Lung (tissue), 12 donors: ENCODE results near the gene KCNH8. TPM values are rescaled to one million over a fixed set of nuclear protein-coding genes. Genes with fewer than 3 reads are reported as not detected.

Experiments used
- ATAC-seq: fragments of 200-7000 bp; cut with Tn5 transposase; one replicate; pipeline ENCODE4 v1.9.1; 2020; ENCODE audit warnings: moderate number of reproducible peaks; ENCODE audit not compliant: insufficient read depth, low FRiP score
- DNase-seq, 3 donors: peaks; one replicate each; pipeline ENCODE4 v3.0.0-alpha.2; 2013 to 2017
- H3K27ac ChIP-seq, 2 donors: one replicate each; pipeline ENCODE4 v1.5.1; 2013; ENCODE audit warnings: mild to moderate bottlenecking in 2 of 2, moderate library complexity in 2 of 2, control low read depth in 1 of 2, inconsistent platforms in 1 of 2, low read depth in 1 of 2, low read length in 1 of 2
- H3K27me3 ChIP-seq, 3 donors: one replicate each; pipeline ENCODE4 v1.5.1; 2013; ENCODE audit warnings: low read length in 2 of 3; ENCODE audit not compliant: control insufficient read depth in 3 of 3, insufficient read depth in 3 of 3
- H3K36me3 ChIP-seq, 4 donors: one replicate each; pipeline ENCODE4 v1.5.1; 2013; ENCODE audit warnings: low read length in 4 of 4, mild to moderate bottlenecking in 1 of 4, moderate library complexity in 1 of 4; ENCODE audit not compliant: control insufficient read depth in 4 of 4, insufficient read depth in 4 of 4
- H3K4me1 ChIP-seq, 5 donors: one replicate each; pipeline ENCODE4 v1.5.1; 2013; ENCODE audit warnings: low read length in 5 of 5, mild to moderate bottlenecking in 2 of 5, moderate library complexity in 1 of 5; ENCODE audit not compliant: control insufficient read depth in 5 of 5, insufficient read depth in 5 of 5
- H3K4me3 ChIP-seq: one replicate; pipeline ENCODE4 v1.5.1; 2013; ENCODE audit warnings: mild to moderate bottlenecking, control low read depth, moderate library complexity
- H3K9ac ChIP-seq, 2 donors: one replicate each; pipeline ENCODE4 v1.5.1; 2013; ENCODE audit warnings: low read length in 2 of 2, control low read depth in 1 of 2; ENCODE audit not compliant: insufficient read depth in 1 of 2
- H3K9me3 ChIP-seq, 4 donors: one replicate each; pipeline ENCODE4 v1.5.1; 2013; ENCODE audit warnings: low read length in 3 of 4, mild to moderate bottlenecking in 1 of 4, moderate library complexity in 1 of 4; ENCODE audit not compliant: control insufficient read depth in 4 of 4, insufficient read depth in 3 of 4
- CTCF ChIP-seq: IDR thresholded peaks from 2 replicates; pipeline ENCODE4 v1.5.1; 2012; ENCODE audit warnings: mild to moderate bottlenecking; ENCODE audit errors: control extremely low read depth, extremely low read depth
- WGBS, 2 donors: extraction: QIAGEN DNeasy Blood & Tissue Kit; methylation state at CpG; one replicate each; pipeline ENCODE4 v1.1.7; 2013; 5-methylcytosine and 5-hydroxymethylcytosine counted together
- polyA plus RNA-seq, 2 donors: library from polyadenylated mRNA; stranded (reverse); fragments of 200-250 nt; gene quantifications; one replicate each; pipeline ENCODE4 v1.2.1, GENCODE V29; 2013
- total RNA-seq, 2 donors: library from RNA; depleted of rRNA in 1 of 2; stranded (reverse); fragments of >200 nt in 1 of 2; gene quantifications; one replicate each; pipeline ENCODE4 v1.2.1, GENCODE V29; 2014 to 2021
- donor health status: control.
- donor health status: control.
- donor health status: Bipolar disorder and iron deficiency.
- donor health status: healthy.
- donor health status: DM: yes; HTN: yes; CAD: no.

Gene KCNH8
- total and polyA plus RNA-seq, 4 donors: 0.06 to 0.94 (median 0.15) TPM

GRCh38 chr3:19202303-19202702 is 54.0 kb downstream of the KCNH8 start:
- Histone ChIP-seq H3K4me1 (no peaks in the 10 kb centered on the region), H3K4me3 (no peak overlapping the region), H3K27ac (no peak overlapping the region), H3K36me3 (no peaks in the 10 kb centered on the region), H3K27me3 (no peaks in the 10 kb centered on the region), H3K9me3 (no peaks in the 10 kb centered on the region), H3K9ac (no peak overlapping the region)
- no peak for TF ChIP-seq CTCF
- WGBS, 2 donors: 86 to 93% methylated on average over 2 of the region's 2 CpGs
- no peak for ATAC-seq
- DNase-seq: no peak

DNA sequence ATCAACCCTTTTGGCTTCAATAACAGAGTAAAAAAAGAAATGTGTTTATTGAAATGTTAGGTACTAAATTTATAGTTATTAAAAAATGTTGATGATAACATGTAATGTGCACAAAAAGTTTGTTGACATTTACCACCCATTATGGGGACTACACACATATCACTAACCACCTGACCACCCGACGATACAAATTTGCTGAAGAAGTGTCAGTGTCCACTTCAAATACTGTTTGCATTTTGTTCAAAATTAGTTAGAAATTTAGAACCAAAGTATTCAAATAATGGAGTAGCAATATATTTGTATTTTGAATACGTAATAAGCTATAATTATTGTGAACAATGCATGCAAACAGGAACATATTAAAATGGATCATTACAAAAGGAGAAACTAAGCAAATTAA is 54.4 kb downstream of the KCNH8 start:
- Histone ChIP-seq H3K4me1 (no peaks in the 10 kb centered on the region), H3K9ac (no peak overlapping the region), H3K9me3 (no peaks in the 10 kb centered on the region), H3K36me3 (no peaks in the 10 kb centered on the region), H3K27me3 (no peaks in the 10 kb centered on the region), H3K27ac (no peak overlapping the region), H3K4me3 (no peak overlapping the region)
- WGBS, 2 donors: 93 to 95% methylated on average over 3 of the region's 3 CpGs
- DNase-seq (no peak), ATAC-seq (no peak)
- TF ChIP-seq CTCF: no peak

DNA sequence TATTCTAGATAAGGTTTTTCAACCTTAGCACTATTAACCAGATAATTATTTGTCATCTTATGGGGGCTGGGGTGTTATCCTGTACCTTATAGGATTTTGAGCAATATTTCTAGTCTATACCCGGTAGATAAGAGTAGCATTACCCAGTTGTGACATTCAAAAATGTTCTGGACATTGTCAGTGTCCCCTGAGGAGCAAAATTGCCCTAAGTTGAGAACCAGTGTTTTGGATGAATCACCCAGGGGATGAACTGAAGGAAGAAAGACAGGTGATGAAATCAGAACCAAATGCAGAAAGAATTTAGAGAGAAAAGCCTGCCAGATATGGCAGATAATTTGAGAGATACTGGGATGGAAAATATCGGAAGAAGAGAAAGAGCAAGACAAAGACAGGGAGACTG is 58.2 kb downstream of the KCNH8 start:
- no peaks in the 10 kb centered on the region for H3K36me3 ChIP-seq
- WGBS, 2 donors: 86 to 88% methylated on average over 2 of the region's 2 CpGs
- no peak overlapping the region for H3K4me3 ChIP-seq
- H3K9me3 ChIP-seq: no peaks in the 10 kb centered on the region
- H3K27ac ChIP-seq: no peak overlapping the region
- no peaks in the 10 kb centered on the region for H3K4me1 ChIP-seq
- no peak for ATAC-seq
- no peak overlapping the region for H3K9ac ChIP-seq
- no peaks in the 10 kb centered on the region for H3K27me3 ChIP-seq
- TF ChIP-seq CTCF: no peak
- DNase-seq: no peak

DNA sequence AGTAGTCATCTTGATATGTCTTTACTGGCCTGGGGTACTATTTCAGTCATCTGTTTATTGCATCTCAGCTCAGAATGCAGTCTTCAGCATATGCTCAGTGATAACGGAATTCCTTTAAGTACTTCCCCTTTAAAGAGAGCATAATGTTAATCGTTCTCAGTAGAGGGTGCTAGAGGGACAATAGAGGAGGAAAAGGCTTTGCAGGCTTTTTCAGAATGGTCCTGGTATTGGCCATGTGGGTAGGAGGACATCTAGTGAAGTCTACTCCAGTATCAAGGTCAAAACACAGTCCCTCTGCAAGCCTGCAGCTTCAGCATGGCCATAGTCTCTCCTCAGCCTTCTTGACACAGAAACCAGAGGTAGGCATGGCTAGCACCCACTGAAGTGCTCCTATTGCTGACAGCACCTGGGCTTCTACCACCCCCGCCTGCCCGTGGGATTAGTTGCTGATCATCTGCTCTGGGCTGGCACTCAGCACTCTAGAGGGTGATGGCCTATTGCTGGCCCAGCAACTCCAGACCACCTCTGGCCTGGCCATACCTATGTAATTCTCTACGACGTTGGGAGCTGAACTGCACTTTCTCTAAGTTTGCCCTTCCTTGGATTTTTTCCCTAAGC is 65.4 kb downstream of the KCNH8 start:
- no peaks in the 10 kb centered on the region for H3K27me3 ChIP-seq
- no peak overlapping the region for H3K9ac ChIP-seq
- no peaks in the 10 kb centered on the region for H3K36me3 ChIP-seq
- WGBS, 2 donors: 65 to 69% methylated on average over 6 of the region's 6 CpGs
- H3K4me1 ChIP-seq: no peaks in the 10 kb centered on the region
- ATAC-seq (no peak), DNase-seq (peak in 2 of 3 donors; percentile 4)
- TF ChIP-seq CTCF: no peak
- H3K9me3 ChIP-seq: no peaks in the 10 kb centered on the region
- no peak overlapping the region for H3K4me3 ChIP-seq
- H3K27ac ChIP-seq: no peak overlapping the region
